ENCODE results near the gene CLOCK. TPM values are rescaled to one million over a fixed set of nuclear protein-coding genes. Genes with fewer than 3 reads are reported as not detected.

CLOCK gene
- total RNA-seq, 1 donor from 2014 or later = 35.9 TPM

DNA sequence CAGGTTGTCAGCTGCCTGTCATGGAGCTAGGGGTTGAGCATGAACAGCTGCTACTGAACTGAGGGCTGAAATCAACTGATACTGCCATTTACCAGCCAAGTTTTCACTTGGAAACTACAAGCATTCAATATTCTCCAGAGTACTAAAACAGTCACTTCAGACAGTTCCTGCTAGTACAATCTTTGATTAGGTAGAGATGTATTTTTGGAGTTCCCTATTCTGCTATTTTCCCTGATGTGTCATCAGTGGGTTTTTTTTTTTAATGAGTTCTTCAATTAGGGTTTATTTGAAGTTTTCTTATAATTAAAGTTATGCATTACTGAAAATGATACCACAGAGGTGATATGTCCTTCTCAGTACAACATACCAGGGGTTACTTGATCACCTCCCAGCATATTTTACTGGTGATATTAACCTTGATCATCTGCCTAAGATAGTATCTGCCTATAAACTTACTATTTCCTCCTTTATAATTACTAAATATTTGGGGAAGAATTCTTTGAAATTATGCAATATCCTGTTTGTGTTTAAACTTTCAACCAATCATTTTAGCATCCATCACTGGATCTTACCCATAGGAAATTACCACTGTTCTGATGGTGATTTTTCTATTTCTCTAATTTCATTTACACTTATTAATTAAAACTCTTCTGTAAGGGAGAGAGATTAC lies 31.8 kb upstream of the CLOCK start:
- Histone ChIP-seq H3K36me3 (no peaks in the 10 kb centered on the region), H3K27ac (no peak overlapping the region), H3K27me3 (no peaks in the 10 kb centered on the region), H3K9ac (no peak overlapping the region), H3K79me2 (ENCODE audit: low read depth) (no peaks in the 10 kb centered on the region), H3K9me3 (ENCODE audit: low read depth) (peaks cover 16% of the 10 kb centered on the region), H3K4me2 (no peak overlapping the region), H3K4me1 (no peaks in the 10 kb centered on the region), H2AFZ (replicated peaks) (no peak overlapping the region), H4K20me1 (ENCODE audit: low read depth) (no peaks in the 10 kb centered on the region), H3F3A (ENCODE audit: low read depth) (no peaks in the 10 kb centered on the region), H3K4me3 (no peak overlapping the region)
- TF ChIP-seq EZH2phosphoT487 (IDR thresholded peaks at IDR 0.05) (no peak), EZH2 (IDR thresholded peaks at IDR 0.05) (no peak)
- TF ChIP-seq, protein P1, sequence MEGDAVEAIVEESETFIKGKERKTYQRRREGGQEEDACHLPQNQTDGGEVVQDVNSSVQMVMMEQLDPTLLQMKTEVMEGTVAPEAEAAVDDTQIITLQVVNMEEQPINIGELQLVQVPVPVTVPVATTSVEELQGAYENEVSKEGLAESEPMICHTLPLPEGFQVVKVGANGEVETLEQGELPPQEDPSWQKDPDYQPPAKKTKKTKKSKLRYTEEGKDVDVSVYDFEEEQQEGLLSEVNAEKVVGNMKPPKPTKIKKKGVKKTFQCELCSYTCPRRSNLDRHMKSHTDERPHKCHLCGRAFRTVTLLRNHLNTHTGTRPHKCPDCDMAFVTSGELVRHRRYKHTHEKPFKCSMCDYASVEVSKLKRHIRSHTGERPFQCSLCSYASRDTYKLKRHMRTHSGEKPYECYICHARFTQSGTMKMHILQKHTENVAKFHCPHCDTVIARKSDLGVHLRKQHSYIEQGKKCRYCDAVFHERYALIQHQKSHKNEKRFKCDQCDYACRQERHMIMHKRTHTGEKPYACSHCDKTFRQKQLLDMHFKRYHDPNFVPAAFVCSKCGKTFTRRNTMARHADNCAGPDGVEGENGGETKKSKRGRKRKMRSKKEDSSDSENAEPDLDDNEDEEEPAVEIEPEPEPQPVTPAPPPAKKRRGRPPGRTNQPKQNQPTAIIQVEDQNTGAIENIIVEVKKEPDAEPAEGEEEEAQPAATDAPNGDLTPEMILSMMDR (IDR thresholded peaks at IDR 0.05) = no peak
- Mint-ChIP-seq H3K27me3 (ENCODE audit: insufficient read depth, low read depth) (peaks cover 2% of the 10 kb centered on the region), H3K27ac (no peak overlapping the region), H3K4me3 (no peak overlapping the region), H3K36me3 (peaks cover 6% of the 10 kb centered on the region), H3K9me3 (peaks cover 20% of the 10 kb centered on the region), H3K4me1 (no peaks in the 10 kb centered on the region)
- DNase-seq (ENCODE audit: low spot score) = no peak

DNA sequence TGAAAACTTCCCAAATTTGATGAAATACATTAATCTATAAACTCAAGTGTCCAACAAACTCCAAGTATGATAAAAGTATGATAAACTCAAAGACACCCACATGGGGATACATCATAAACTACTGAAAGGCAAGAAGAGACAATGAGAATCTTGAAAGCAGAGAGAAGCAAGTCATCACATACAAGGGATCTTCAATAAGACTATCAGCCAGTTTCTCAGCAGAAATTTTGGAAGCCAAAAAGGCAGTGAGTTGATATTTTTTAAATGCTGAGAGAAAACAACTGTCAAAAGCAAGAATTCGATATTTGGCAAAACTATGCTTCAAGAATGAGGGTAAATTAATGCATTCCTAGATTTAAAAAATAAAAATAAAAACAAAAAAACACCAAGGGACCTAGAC lies 28.8 kb upstream of the CLOCK start:
- TF ChIP-seq EZH2phosphoT487 (IDR thresholded peaks at IDR 0.05) = no peak
- TF ChIP-seq, protein P1 (IDR thresholded peaks at IDR 0.05) = no peak
- no peak for TF ChIP-seq EZH2 (IDR thresholded peaks at IDR 0.05)
- no peaks in the 10 kb centered on the region for H3K36me3 ChIP-seq
- Mint-ChIP-seq H3K4me3 (no peak overlapping the region), H3K4me1 (no peaks in the 10 kb centered on the region), H3K27ac (no peak overlapping the region), H3K27me3 (ENCODE audit: insufficient read depth, low read depth) (peaks cover 2% of the 10 kb centered on the region), H3K36me3 (peaks cover 6% of the 10 kb centered on the region), H3K9me3 (peaks cover 17% of the 10 kb centered on the region)
- no peaks in the 10 kb centered on the region for H3K79me2 ChIP-seq (ENCODE audit: low read depth)
- H3K4me3 ChIP-seq = no peak overlapping the region
- no peaks in the 10 kb centered on the region for H3K4me1 ChIP-seq
- no peak overlapping the region for H2AFZ ChIP-seq (replicated peaks)
- DNase-seq (ENCODE audit: low spot score) = no peak
- no peak overlapping the region for H3K4me2 ChIP-seq
- H4K20me1 ChIP-seq (ENCODE audit: low read depth) = no peaks in the 10 kb centered on the region
- H3K27ac ChIP-seq = no peak overlapping the region
- peaks cover 15% of the 10 kb centered on the region for H3K9me3 ChIP-seq (ENCODE audit: low read depth)
- H3K27me3 ChIP-seq = no peaks in the 10 kb centered on the region
- no peaks in the 10 kb centered on the region for H3F3A ChIP-seq (ENCODE audit: low read depth)
- H3K9ac ChIP-seq = no peak overlapping the region

DNA sequence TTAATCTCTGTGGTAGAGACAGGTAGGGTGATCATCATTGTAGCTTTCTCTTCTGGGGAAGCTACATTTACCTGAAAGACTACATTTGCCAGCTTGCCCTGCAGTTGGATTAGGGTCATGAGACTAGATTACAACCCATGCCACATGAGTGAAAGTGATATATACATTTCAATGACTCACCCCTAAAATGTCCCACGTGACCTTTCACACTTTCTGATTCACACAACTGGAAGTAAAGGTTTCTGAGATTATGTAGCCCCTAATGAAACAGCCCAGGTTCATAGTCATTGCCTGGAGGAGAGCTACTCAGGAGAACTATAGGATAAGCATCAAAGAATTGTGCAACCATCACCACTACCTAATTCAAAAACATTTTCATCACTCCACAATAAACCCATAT lies 27.5 kb upstream of the CLOCK start:
- peaks cover 17% of the 10 kb centered on the region for H3K9me3 Mint-ChIP-seq
- no peak overlapping the region for H3K4me2 ChIP-seq
- no peaks in the 10 kb centered on the region for H3F3A ChIP-seq (ENCODE audit: low read depth)
- no peaks in the 10 kb centered on the region for H4K20me1 ChIP-seq (ENCODE audit: low read depth)
- H3K27ac ChIP-seq = no peak overlapping the region
- H2AFZ ChIP-seq (replicated peaks) = no peak overlapping the region
- H3K4me1 ChIP-seq = no peaks in the 10 kb centered on the region
- TF ChIP-seq EZH2phosphoT487 (IDR thresholded peaks at IDR 0.05) = no peak
- TF ChIP-seq, protein P1 (IDR thresholded peaks at IDR 0.05) = no peak
- TF ChIP-seq EZH2 (IDR thresholded peaks at IDR 0.05) = no peak
- no peak for DNase-seq (ENCODE audit: low spot score)
- no peaks in the 10 kb centered on the region for H3K79me2 ChIP-seq (ENCODE audit: low read depth)
- peaks cover 6% of the 10 kb centered on the region for H3K36me3 Mint-ChIP-seq
- H3K27ac Mint-ChIP-seq = no peak overlapping the region
- H3K36me3 ChIP-seq = no peaks in the 10 kb centered on the region
- no peak overlapping the region for H3K4me3 ChIP-seq
- H3K27me3 Mint-ChIP-seq (ENCODE audit: insufficient read depth, low read depth) = peaks cover 2% of the 10 kb centered on the region
- H3K4me3 Mint-ChIP-seq = no peak overlapping the region
- no peak overlapping the region for H3K9ac ChIP-seq
- no peaks in the 10 kb centered on the region for H3K4me1 Mint-ChIP-seq
- H3K27me3 ChIP-seq = no peaks in the 10 kb centered on the region
- H3K9me3 ChIP-seq (ENCODE audit: low read depth) = peaks cover 15% of the 10 kb centered on the region

Measured in neural progenitor cell (in vitro differentiated cells).